ENCODE measurements around the gene DDX59.

Gene DDX59
- total RNA-seq = 24.9 to 32.0 (median 31.9) reads per million in 3 donors

- peak; percentile 82 to 86 (median 84) for DNase-seq
- Histone ChIP-seq H3K4me3 (ENCODE audit: insufficient read depth, low read depth, low read length, poor library complexity, severe bottlenecking) (peak within 1 kb of the TSS; percentile 94), H3K9me3 (ENCODE audit: control insufficient read depth, low read length) (no peaks in the 10 kb centered on the region), H3K36me3 (ENCODE audit: control insufficient read depth, insufficient read depth, low read length) (peaks cover 12% of the 10 kb centered on the region), H3K27ac (ENCODE audit: insufficient read depth, low read length, poor library complexity, severe bottlenecking) (peak within 1 kb of the TSS; percentile 98), H3K4me1 (ENCODE audit: control insufficient read depth, insufficient read depth, low read length, poor library complexity, severe bottlenecking) (peaks cover 8% of the 10 kb centered on the region), H3K27me3 (replicated peaks; ENCODE audit: control insufficient read depth, insufficient read depth, low read length, poor library complexity, severe bottlenecking) (no peaks in the 10 kb centered on the region)
Measured at GRCh38 chr1:200669314-200670241, at the start of gene DDX59. Gene DDX59, minus strand, starts transcription at chr1:200669907. Its CDS starts 3,167 bp downstream, at chr1:200666740.

DNA sequence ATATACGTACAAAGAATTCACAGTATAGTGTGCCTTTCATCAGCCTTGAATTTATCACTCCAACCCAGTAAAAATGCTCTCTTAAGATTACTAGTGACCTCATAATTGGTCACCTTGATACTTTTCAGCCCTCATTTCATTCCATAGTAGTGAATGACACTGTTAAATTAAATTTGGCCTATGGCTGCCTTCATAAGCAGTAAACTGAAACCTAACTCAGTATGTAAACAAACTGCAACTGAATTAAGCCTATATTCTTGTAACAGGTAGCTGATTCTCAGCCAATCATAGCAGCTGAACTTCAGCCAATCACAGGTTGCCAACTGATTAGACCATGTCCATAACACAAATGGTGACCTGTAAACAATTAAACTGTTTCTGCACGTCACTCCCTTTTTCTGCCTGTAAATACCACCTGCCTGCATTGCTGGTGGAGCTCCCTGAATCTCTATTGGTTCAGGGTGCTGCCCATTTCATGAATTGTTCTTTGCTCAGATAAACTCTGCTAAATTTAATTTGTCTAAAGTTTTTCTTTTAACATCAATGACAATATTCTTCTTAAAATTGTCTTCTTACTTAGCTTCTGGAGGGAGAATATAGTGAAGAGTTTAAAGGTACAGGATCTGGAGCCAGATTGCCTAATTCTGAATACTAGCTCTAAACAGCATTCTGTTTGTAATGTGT, 44.9 kb upstream of the DDX59 start:
- Histone ChIP-seq H3K27me3 (replicated peaks; ENCODE audit: control insufficient read depth, insufficient read depth, low read length, poor library complexity, severe bottlenecking) (no peaks in the 10 kb centered on the region), H3K36me3 (ENCODE audit: control insufficient read depth, insufficient read depth, low read length) (no peaks in the 10 kb centered on the region), H3K9me3 (ENCODE audit: control insufficient read depth, low read length) (no peaks in the 10 kb centered on the region), H3K27ac (ENCODE audit: insufficient read depth, low read length, poor library complexity, severe bottlenecking) (no peak overlapping the region), H3K4me1 (ENCODE audit: control insufficient read depth, insufficient read depth, low read length, poor library complexity, severe bottlenecking) (no peaks in the 10 kb centered on the region), H3K4me3 (ENCODE audit: insufficient read depth, low read depth, low read length, poor library complexity, severe bottlenecking) (no peak overlapping the region)
- DNase-seq = no peak

DNA sequence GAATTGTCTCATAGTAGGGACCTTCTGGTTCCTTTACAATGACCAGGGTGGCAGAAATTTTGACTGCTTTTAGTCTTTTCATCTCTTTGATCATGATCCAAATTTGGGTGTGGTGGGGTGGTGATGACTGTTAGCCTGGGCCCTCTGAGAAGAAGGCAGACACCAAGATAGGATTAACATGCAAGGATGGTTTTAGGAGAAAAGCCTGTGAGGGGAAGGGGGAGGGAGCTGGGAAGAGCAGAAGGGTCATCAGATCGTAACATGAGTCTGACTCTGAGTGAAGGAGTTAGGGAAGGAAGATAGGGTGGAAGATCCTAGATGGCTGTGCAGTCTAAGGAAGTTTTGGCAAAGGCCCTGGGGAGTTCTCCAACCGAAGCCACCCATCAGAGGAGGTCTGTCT, 40.5 kb upstream of the DDX59 start:
- Histone ChIP-seq H3K36me3 (ENCODE audit: control insufficient read depth, insufficient read depth, low read length) (no peaks in the 10 kb centered on the region), H3K27ac (ENCODE audit: insufficient read depth, low read length, poor library complexity, severe bottlenecking) (no peak overlapping the region), H3K27me3 (replicated peaks; ENCODE audit: control insufficient read depth, insufficient read depth, low read length, poor library complexity, severe bottlenecking) (no peaks in the 10 kb centered on the region), H3K4me3 (ENCODE audit: insufficient read depth, low read depth, low read length, poor library complexity, severe bottlenecking) (no peak overlapping the region), H3K4me1 (ENCODE audit: control insufficient read depth, insufficient read depth, low read length, poor library complexity, severe bottlenecking) (no peaks in the 10 kb centered on the region), H3K9me3 (ENCODE audit: control insufficient read depth, low read length) (no peaks in the 10 kb centered on the region)
- DNase-seq = no peak

DNA sequence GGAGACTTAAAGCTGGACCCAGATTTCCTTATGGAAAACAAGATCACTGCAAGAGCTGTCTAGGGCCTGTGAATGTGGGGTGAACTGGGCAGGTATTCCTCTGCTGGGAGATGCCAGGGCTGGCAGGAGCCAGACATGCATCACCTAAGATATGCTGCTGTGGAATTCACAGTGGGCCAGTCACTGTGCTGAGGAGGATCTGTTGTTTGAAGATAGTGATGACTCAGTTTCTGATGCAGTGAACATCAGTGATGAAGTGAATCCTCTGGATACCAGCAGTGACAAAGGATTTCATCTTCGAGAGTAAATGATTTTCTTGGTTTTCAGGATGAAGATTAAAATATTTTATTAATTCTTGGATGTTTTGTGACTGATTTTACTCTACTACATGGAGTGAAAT, 39.1 kb upstream of the DDX59 start:
- Histone ChIP-seq H3K4me3 (ENCODE audit: insufficient read depth, low read depth, low read length, poor library complexity, severe bottlenecking) (no peak overlapping the region), H3K9me3 (ENCODE audit: control insufficient read depth, low read length) (no peaks in the 10 kb centered on the region), H3K27me3 (replicated peaks; ENCODE audit: control insufficient read depth, insufficient read depth, low read length, poor library complexity, severe bottlenecking) (no peaks in the 10 kb centered on the region), H3K36me3 (ENCODE audit: control insufficient read depth, insufficient read depth, low read length) (no peaks in the 10 kb centered on the region), H3K27ac (ENCODE audit: insufficient read depth, low read length, poor library complexity, severe bottlenecking) (no peak overlapping the region), H3K4me1 (ENCODE audit: control insufficient read depth, insufficient read depth, low read length, poor library complexity, severe bottlenecking) (no peaks in the 10 kb centered on the region)
- no peak for DNase-seq

DNA sequence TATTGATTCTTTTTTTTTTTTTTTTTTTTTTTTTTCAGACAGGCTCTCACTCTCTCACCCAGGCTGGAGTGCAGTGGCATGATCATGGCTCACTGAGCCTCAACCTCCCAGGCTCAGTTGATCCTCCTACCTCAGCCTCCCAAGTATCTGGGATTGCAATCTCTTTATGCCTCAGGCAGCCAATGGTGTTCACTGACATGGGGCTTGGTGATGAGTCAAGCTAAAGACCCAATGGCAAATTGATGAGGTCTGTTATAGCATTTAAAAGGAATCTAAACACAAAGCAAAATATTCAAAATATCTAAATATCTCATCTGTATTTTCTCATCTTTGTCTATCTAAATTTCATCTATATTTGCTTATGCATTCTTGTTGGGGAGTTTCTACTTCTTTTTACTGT, 38.5 kb upstream of the DDX59 start:
- Histone ChIP-seq H3K27ac (ENCODE audit: insufficient read depth, low read length, poor library complexity, severe bottlenecking) (no peak overlapping the region), H3K27me3 (replicated peaks; ENCODE audit: control insufficient read depth, insufficient read depth, low read length, poor library complexity, severe bottlenecking) (no peaks in the 10 kb centered on the region)
- no peak for DNase-seq

DNA sequence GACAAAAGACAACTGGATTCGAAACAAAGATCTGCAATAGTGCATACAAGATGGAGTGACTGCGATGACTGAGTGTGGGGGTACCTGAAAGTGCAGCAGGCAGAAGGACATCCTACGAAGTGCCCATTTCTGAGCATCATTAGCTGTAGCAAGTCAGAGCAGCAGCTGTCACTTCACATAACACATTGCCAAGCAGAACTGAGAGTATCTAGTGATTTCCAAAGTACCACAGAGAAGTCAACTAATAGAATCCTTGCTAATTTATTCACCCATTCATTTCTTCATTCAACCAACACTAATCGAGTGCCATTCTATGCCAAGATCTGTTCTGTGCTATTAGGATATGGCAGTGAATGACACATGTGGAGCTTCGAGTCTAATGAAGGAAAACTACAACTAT, 37.4 kb upstream of the DDX59 start:
- H3K27ac ChIP-seq (ENCODE audit: insufficient read depth, low read length, poor library complexity, severe bottlenecking) = no peak overlapping the region
- DNase-seq = no peak

More for the DNA sequence above, 38.5 kb upstream of the DDX59 start:
- Histone ChIP-seq H3K4me3 (ENCODE audit: insufficient read depth, low read depth, low read length, poor library complexity, severe bottlenecking) (no peak overlapping the region), H3K36me3 (ENCODE audit: control insufficient read depth, insufficient read depth, low read length) (no peaks in the 10 kb centered on the region), H3K4me1 (ENCODE audit: control insufficient read depth, insufficient read depth, low read length, poor library complexity, severe bottlenecking) (no peaks in the 10 kb centered on the region), H3K9me3 (ENCODE audit: control insufficient read depth, low read length) (no peaks in the 10 kb centered on the region)

DNA sequence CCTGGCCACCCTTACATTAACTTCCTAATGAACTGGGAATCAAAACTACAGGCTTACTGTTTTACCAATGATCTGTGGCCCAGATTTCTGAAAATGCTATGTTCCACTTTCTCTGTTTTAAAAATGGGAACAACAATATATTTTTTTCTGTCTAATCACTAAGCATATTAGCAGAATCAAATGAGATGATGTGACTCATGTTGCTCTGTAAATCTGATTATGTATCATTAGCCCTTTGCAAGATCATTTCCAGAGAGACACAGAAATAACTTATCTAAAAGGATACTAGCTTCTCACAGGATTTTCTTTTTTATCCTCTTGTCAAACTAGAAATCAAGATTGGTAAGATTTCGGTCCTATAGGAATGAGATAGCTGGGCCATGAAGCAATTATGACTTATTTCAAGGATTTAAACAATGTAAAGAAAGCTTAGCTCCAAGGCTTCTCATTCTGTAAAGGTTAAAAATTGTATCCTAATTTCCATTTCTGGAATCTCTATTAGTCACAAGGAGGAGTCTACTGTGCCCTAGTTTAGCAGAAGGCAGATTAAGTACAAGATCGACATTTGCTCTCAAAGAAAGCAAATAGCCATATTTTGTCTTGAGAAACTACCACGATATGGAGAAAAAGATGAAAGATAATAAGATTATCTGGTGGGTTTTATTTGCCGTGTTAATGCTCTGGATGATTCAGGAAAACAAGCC, 36.6 kb upstream of the DDX59 start:
- no peaks in the 10 kb centered on the region for H3K9me3 ChIP-seq (ENCODE audit: control insufficient read depth, low read length)
- H3K4me1 ChIP-seq (ENCODE audit: control insufficient read depth, insufficient read depth, low read length, poor library complexity, severe bottlenecking) = no peaks in the 10 kb centered on the region
- no peaks in the 10 kb centered on the region for H3K36me3 ChIP-seq (ENCODE audit: control insufficient read depth, insufficient read depth, low read length)

More for the DNA sequence above, 37.4 kb upstream of the DDX59 start:
- Histone ChIP-seq H3K4me3 (ENCODE audit: insufficient read depth, low read depth, low read length, poor library complexity, severe bottlenecking) (no peak overlapping the region), H3K9me3 (ENCODE audit: control insufficient read depth, low read length) (no peaks in the 10 kb centered on the region), H3K27me3 (replicated peaks; ENCODE audit: control insufficient read depth, insufficient read depth, low read length, poor library complexity, severe bottlenecking) (no peaks in the 10 kb centered on the region), H3K4me1 (ENCODE audit: control insufficient read depth, insufficient read depth, low read length, poor library complexity, severe bottlenecking) (no peaks in the 10 kb centered on the region), H3K36me3 (ENCODE audit: control insufficient read depth, insufficient read depth, low read length) (no peaks in the 10 kb centered on the region)

GRCh38 chr1:200704986-200705500, 35.3 kb upstream of the DDX59 start:
- H3K9me3 ChIP-seq (ENCODE audit: control insufficient read depth, low read length) = no peaks in the 10 kb centered on the region
- no peaks in the 10 kb centered on the region for H3K27me3 ChIP-seq (replicated peaks; ENCODE audit: control insufficient read depth, insufficient read depth, low read length, poor library complexity, severe bottlenecking)
- H3K4me1 ChIP-seq (ENCODE audit: control insufficient read depth, insufficient read depth, low read length, poor library complexity, severe bottlenecking) = no peaks in the 10 kb centered on the region
- H3K4me3 ChIP-seq (ENCODE audit: insufficient read depth, low read depth, low read length, poor library complexity, severe bottlenecking) = no peak overlapping the region
- no peak for DNase-seq
- no peak overlapping the region for H3K27ac ChIP-seq (ENCODE audit: insufficient read depth, low read length, poor library complexity, severe bottlenecking)
- no peaks in the 10 kb centered on the region for H3K36me3 ChIP-seq (ENCODE audit: control insufficient read depth, insufficient read depth, low read length)

More for the DNA sequence above, 36.6 kb upstream of the DDX59 start:
- DNase-seq = no peak
- no peaks in the 10 kb centered on the region for H3K27me3 ChIP-seq (replicated peaks; ENCODE audit: control insufficient read depth, insufficient read depth, low read length, poor library complexity, severe bottlenecking)
- no peak overlapping the region for H3K27ac ChIP-seq (ENCODE audit: insufficient read depth, low read length, poor library complexity, severe bottlenecking)
- no peak overlapping the region for H3K4me3 ChIP-seq (ENCODE audit: insufficient read depth, low read depth, low read length, poor library complexity, severe bottlenecking)

DNA sequence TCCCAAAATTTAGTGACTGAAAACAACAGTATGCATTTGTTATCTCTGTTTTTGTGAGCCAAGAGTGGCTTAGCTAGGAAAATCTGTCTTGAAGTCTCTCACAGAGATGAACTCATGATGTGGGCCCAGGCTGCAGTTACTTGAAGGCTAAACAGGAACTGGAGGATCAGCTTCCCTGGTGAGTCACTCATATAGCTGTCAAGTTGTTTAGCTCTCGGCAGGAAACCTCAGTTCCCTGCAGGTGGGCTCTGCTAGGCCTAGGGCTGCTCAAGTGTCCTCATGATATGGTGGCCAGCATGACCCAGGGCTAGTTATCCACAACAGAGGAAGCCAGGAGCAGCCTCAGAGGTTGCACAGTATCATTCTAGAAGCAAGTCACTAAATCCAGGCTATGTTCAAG, 30.2 kb upstream of the DDX59 start:
- no peak for DNase-seq
- Histone ChIP-seq H3K4me3 (ENCODE audit: insufficient read depth, low read depth, low read length, poor library complexity, severe bottlenecking) (no peak overlapping the region), H3K27ac (ENCODE audit: insufficient read depth, low read length, poor library complexity, severe bottlenecking) (no peak overlapping the region), H3K4me1 (ENCODE audit: control insufficient read depth, insufficient read depth, low read length, poor library complexity, severe bottlenecking) (no peaks in the 10 kb centered on the region), H3K9me3 (ENCODE audit: control insufficient read depth, low read length) (no peaks in the 10 kb centered on the region), H3K27me3 (replicated peaks; ENCODE audit: control insufficient read depth, insufficient read depth, low read length, poor library complexity, severe bottlenecking) (no peaks in the 10 kb centered on the region), H3K36me3 (ENCODE audit: control insufficient read depth, insufficient read depth, low read length) (no peaks in the 10 kb centered on the region)
